Retina (tissue), 1 donor: Measurements from ENCODE around the gene ETV4.

Source experiments
- DNase-seq: peaks from one replicate; pipeline ENCODE4 v3.0.0-alpha.2; 2016

ETV4 gene

GRCh38 chr17:43546319-43547188 lies at the start of gene ETV4:
Gene ETV4 (minus strand): TSS chr17:43546340. CDS start chr17:43545617, 723 bp downstream.
- peak; percentile 94 for DNase-seq

- no peak for DNase-seq
These were observed 49.3 kb upstream of the ETV4 start for GRCh38 chr17:43595466-43595865.

GRCh38 chr17:43591779-43592562 lies 45.8 kb upstream of the ETV4 start:
- DNase-seq = peak; percentile 57

GRCh38 chr17:43591001-43591400 lies 44.9 kb upstream of the ETV4 start:
- DNase-seq = peak; percentile 19

- DNase-seq = no peak
These were observed 42.7 kb upstream of the ETV4 start for GRCh38 chr17:43588664-43589435.

- no peak for DNase-seq
These were observed 42.0 kb upstream of the ETV4 start for GRCh38 chr17:43588121-43588520.

- DNase-seq = no peak
These were observed 41.5 kb upstream of the ETV4 start for GRCh38 chr17:43587647-43588046.

- no peak for DNase-seq
These were observed 38.5 kb upstream of the ETV4 start for GRCh38 chr17:43584666-43585102.

- DNase-seq = no peak
These were observed 37.2 kb upstream of the ETV4 start for GRCh38 chr17:43583332-43583731.

- no peak for DNase-seq
These were observed 35.5 kb upstream of the ETV4 start for GRCh38 chr17:43581613-43582012.

GRCh38 chr17:43581130-43581529 lies 35.0 kb upstream of the ETV4 start:
- no peak for DNase-seq

GRCh38 chr17:43579566-43580140 lies 33.5 kb upstream of the ETV4 start:
- DNase-seq = no peak

- peak; percentile 59 for DNase-seq
These were observed 32.8 kb upstream of the ETV4 start for GRCh38 chr17:43578699-43579565.

- no peak for DNase-seq
These were observed 32.2 kb upstream of the ETV4 start for GRCh38 chr17:43578404-43578698.

- no peak for DNase-seq
These were observed 31.7 kb upstream of the ETV4 start for GRCh38 chr17:43577664-43578403.

- peak; percentile 86 for DNase-seq
These were observed 30.6 kb upstream of the ETV4 start for GRCh38 chr17:43576563-43577229.

GRCh38 chr17:43574896-43575525 lies 28.9 kb upstream of the ETV4 start:
- no peak for DNase-seq

GRCh38 chr17:43574348-43574747 lies 28.2 kb upstream of the ETV4 start:
- DNase-seq = no peak

GRCh38 chr17:43573579-43574321 lies 27.6 kb upstream of the ETV4 start:
- DNase-seq = no peak
